GM12864 (cell line): ENCODE measurements around the gene SNX20.

Experiments used
- DNase-seq: peaks from one replicate; pipeline ENCODE4 v3.0.0-alpha.2; 2011; ENCODE audit warnings: low read depth
- H3K4me3 ChIP-seq: 2 replicates; pipeline ENCODE4 v1.5.1; 2011; ENCODE audit warnings: mild to moderate bottlenecking, low read depth, low read length, control low read depth
- TF ChIP-seq, protein P1 (sequence below): IDR thresholded peaks from 2 replicates; pipeline ENCODE4 v1.5.1; 2011; ENCODE audit warnings: low read depth, mild to moderate bottlenecking, moderate library complexity, low read length, control low read depth, inconsistent platforms; ENCODE audit errors: missing control alignments

SNX20 gene

DNA sequence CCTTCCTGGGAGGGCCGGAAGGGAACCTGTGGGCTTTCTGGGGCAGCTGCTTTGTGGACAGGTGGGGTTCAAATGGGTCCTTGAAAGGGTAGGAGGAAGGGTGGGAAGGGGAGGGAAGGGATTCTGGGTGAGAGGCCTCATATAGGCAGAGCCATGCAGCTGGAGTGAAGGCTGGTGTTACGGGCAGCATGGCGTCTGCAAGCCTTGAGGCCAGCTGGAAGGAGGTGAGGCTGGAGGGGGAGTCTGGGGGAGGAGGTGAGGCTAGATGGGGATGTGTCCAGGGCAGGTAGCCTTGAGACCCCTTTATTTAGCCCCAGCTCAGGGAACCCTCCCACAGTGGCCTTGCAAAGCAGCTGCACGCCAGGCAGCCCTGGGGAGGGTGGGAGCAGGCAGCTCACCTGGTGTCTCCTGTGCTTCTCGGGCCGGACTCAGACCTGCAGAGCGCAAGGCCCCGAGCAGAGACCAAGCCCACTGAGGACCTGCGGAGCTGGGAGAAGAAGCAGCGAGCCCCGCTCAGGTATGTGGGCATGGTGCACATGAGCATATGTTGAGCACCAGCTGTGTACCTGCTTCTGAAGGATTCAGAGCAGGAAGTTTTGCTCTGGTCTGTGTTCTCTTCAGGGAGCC lies 50.6 kb downstream of the SNX20 start:
- H3K4me3 ChIP-seq = no peak overlapping the region
- no peak for DNase-seq
- TF ChIP-seq, protein P1, sequence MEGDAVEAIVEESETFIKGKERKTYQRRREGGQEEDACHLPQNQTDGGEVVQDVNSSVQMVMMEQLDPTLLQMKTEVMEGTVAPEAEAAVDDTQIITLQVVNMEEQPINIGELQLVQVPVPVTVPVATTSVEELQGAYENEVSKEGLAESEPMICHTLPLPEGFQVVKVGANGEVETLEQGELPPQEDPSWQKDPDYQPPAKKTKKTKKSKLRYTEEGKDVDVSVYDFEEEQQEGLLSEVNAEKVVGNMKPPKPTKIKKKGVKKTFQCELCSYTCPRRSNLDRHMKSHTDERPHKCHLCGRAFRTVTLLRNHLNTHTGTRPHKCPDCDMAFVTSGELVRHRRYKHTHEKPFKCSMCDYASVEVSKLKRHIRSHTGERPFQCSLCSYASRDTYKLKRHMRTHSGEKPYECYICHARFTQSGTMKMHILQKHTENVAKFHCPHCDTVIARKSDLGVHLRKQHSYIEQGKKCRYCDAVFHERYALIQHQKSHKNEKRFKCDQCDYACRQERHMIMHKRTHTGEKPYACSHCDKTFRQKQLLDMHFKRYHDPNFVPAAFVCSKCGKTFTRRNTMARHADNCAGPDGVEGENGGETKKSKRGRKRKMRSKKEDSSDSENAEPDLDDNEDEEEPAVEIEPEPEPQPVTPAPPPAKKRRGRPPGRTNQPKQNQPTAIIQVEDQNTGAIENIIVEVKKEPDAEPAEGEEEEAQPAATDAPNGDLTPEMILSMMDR = no peak

DNA sequence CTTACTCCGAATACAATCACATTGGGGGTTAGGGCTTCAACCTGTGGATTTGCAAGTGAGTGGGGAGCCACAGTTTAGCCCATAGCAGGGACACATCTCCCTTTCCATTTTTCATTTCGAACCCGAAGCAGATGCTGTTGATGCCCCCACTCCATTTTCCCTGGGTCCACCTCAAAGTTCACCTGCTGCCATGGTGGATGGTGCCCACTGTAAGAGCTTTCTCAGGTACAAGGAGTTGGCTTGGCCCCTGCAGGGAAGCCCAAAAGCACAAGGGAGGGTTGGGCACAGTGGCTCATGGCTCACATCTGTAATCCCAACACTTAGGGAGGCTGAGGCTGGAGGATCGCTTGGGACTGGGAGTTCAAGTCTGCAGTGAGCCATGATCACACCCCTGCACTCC lies 51.8 kb downstream of the SNX20 start:
- TF ChIP-seq, protein P1 = no peak
- no peak overlapping the region for H3K4me3 ChIP-seq
- DNase-seq = no peak

DNA sequence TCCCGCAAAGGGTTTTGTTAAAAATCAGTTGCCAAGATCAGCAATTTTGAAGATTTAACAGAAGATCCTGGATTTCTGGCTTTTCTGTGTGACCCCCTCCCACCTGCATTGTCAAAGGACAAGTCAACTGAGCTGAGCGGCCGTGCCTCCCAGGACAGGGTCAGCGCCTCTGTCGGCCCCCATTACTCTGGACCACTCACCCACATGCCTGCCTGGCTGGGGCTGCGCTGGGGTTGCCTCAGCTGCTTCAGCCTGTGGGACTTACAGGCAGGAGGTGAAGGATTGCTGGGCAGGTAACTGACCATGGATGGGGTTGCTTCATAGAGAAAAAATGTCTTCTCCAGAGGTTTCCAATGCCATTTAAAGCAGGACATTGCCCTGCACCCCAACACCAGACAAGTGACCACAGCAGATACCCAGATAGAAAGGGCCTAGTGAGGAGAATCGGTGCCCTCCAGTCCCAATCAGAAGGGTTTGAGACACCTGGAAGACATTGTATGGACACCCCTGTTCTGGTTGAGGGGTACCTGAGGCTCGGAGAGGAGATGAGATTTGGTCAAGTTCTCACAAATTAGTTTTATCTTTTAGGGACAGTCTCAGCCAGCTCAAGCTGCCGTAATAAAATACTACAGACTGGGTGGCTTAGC lies 52.8 kb downstream of the SNX20 start:
- no peak for DNase-seq
- TF ChIP-seq, protein P1 = no peak
- no peak overlapping the region for H3K4me3 ChIP-seq

DNA sequence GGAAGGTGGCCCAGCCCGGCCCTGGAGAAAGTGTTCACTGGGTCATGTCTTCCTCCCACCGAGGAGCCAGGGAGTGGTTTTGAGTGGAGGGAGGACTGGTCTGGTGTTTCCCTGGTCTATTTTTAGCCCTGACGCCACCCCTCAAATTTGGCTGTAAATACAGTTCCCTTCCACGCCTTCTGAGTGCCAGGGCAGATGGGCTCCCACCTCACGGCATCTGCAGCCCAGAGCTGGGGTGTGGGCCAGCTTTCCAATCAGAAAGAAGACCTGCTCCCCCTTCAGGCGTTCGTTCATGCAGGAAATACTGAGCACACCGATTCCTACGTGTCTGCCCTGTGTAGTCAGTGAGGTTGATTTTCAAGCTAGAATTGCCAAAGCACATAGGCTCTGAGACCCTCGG lies 53.7 kb downstream of the SNX20 start:
- no peak overlapping the region for H3K4me3 ChIP-seq
- TF ChIP-seq, protein P1 = peak; percentile 40
- DNase-seq = no peak

DNA sequence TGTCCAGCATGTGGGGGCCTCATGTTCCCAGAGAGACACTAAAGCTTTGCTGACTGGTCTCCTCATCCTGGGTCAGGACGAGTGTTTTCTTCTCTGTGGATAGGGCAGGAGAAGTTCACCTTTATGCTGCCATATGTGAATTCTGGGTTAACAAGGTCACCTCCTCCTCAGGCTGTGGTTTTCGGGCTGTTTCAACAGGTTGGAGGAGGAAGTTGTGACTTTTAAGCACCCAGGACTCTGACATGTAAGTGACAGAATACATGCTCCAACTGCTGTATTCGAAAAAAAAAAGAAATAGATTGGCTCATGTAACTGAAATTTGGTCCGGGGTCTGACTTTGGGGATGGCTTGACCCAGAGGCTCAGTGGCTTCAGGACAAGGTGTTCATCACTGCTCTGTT lies 54.2 kb downstream of the SNX20 start:
- no peak overlapping the region for H3K4me3 ChIP-seq
- TF ChIP-seq, protein P1 = no peak
- no peak for DNase-seq

DNA sequence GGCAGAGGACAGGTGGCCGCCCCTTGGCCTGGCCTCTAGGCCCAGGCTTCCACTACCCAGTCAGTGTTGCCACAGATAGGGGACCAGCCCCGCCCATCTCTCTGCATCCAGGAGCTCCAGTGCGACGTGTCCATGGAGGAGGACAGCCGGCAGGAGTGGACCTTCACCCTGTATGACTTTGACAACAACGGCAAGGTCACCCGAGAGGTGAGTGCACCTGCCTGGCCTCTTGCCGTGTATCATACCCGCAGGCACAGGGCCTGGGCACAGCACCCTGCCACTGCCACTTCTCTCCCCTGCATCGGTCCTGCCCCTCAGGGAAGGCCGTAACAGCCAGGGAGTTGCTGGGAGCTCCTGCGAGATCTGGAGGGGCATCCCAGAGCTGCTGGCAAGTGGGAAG lies 55.7 kb downstream of the SNX20 start:
- TF ChIP-seq, protein P1 = no peak
- no peak overlapping the region for H3K4me3 ChIP-seq
- DNase-seq = no peak
